ENCODE measurements around the gene ADAMTS2.
"Not testable (repeated sequence)": the region's sequence is repeated elsewhere in the genome, so short reads cannot be mapped to it uniquely, and the experiment has no call there.

The ADAMTS2 gene

GRCh38 chr5:179292681-179293635, 52.3 kb downstream of the ADAMTS2 start:
- H3K4me3 ChIP-seq (ENCODE audit: low read length) = no peak overlapping the region
- no peak overlapping the region for H3K27ac ChIP-seq (ENCODE audit: low read length)
- DNase-seq (ENCODE audit: low read depth, low spot score) = no peak
- no peaks in the 10 kb centered on the region for H3K9me3 ChIP-seq (ENCODE audit: control insufficient read depth, insufficient read depth, low read length)
- no peaks in the 10 kb centered on the region for H3K4me1 ChIP-seq (ENCODE audit: control insufficient read depth, insufficient read depth, low read length)
- WGBS (ENCODE audit: insufficient coverage, insufficient read length) = no CpG with 5 or more reads among the region's 16 CpGs
- no peaks in the 10 kb centered on the region for H3K27me3 ChIP-seq (ENCODE audit: control insufficient read depth, insufficient read depth, low read length)
- H3K36me3 ChIP-seq (ENCODE audit: control insufficient read depth, insufficient read depth, low read length) = no peaks in the 10 kb centered on the region

DNA sequence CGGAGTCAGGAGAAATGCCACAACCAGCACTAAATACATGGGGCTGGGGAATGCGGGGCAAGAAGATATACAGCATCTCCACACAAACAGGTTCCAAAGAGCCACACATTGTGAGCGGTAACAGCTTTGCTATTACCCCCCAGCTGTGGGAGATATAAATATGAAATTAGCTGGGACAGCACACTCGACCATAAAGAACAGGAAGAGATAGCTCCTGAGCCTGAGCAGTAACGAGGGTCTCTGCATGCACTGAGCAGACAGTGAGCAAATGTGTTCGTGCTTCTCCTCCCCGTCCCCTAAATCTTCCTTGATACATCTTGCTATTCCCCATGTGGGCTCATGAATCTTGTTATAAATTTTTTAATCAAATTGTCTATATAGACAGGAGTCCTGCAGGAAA, 53.1 kb downstream of the ADAMTS2 start:
- no peak for DNase-seq (ENCODE audit: low read depth, low spot score)
- H3K9me3 ChIP-seq (ENCODE audit: control insufficient read depth, insufficient read depth, low read length) = no peaks in the 10 kb centered on the region
- no CpG with 5 or more reads among the region's 7 CpGs for WGBS (ENCODE audit: insufficient coverage, insufficient read length)
- H3K36me3 ChIP-seq (ENCODE audit: control insufficient read depth, insufficient read depth, low read length) = no peaks in the 10 kb centered on the region
- no peaks in the 10 kb centered on the region for H3K27me3 ChIP-seq (ENCODE audit: control insufficient read depth, insufficient read depth, low read length)
- no peak overlapping the region for H3K4me3 ChIP-seq (ENCODE audit: low read length)
- no peaks in the 10 kb centered on the region for H3K4me1 ChIP-seq (ENCODE audit: control insufficient read depth, insufficient read depth, low read length)
- H3K27ac ChIP-seq (ENCODE audit: low read length) = no peak overlapping the region

GRCh38 chr5:179290681-179291540, 54.4 kb downstream of the ADAMTS2 start:
- no peak for DNase-seq (ENCODE audit: low read depth, low spot score)
- H3K4me3 ChIP-seq (ENCODE audit: low read length) = no peak overlapping the region
- no peaks in the 10 kb centered on the region for H3K27me3 ChIP-seq (ENCODE audit: control insufficient read depth, insufficient read depth, low read length)
- H3K4me1 ChIP-seq (ENCODE audit: control insufficient read depth, insufficient read depth, low read length) = no peaks in the 10 kb centered on the region
- WGBS (ENCODE audit: insufficient coverage, insufficient read length) = no CpG with 5 or more reads among the region's 19 CpGs
- H3K9me3 ChIP-seq (ENCODE audit: control insufficient read depth, insufficient read depth, low read length) = no peaks in the 10 kb centered on the region
- H3K36me3 ChIP-seq (ENCODE audit: control insufficient read depth, insufficient read depth, low read length) = no peaks in the 10 kb centered on the region
- no peak overlapping the region for H3K27ac ChIP-seq (ENCODE audit: low read length)

- H3K4me1 ChIP-seq (ENCODE audit: control insufficient read depth, insufficient read depth, low read length) = no peaks in the 10 kb centered on the region
- no peak overlapping the region for H3K27ac ChIP-seq (ENCODE audit: low read length)
- no peak for DNase-seq (ENCODE audit: low read depth, low spot score)
- no peaks in the 10 kb centered on the region for H3K36me3 ChIP-seq (ENCODE audit: control insufficient read depth, insufficient read depth, low read length)
- H3K27me3 ChIP-seq (ENCODE audit: control insufficient read depth, insufficient read depth, low read length) = no peaks in the 10 kb centered on the region
- no peaks in the 10 kb centered on the region for H3K9me3 ChIP-seq (ENCODE audit: control insufficient read depth, insufficient read depth, low read length)
- H3K4me3 ChIP-seq (ENCODE audit: low read length) = no peak overlapping the region
- no CpG with 5 or more reads among the region's 13 CpGs for WGBS (ENCODE audit: insufficient coverage, insufficient read length)
These were observed 55.4 kb downstream of the ADAMTS2 start for GRCh38 chr5:179289756-179290385.

DNA sequence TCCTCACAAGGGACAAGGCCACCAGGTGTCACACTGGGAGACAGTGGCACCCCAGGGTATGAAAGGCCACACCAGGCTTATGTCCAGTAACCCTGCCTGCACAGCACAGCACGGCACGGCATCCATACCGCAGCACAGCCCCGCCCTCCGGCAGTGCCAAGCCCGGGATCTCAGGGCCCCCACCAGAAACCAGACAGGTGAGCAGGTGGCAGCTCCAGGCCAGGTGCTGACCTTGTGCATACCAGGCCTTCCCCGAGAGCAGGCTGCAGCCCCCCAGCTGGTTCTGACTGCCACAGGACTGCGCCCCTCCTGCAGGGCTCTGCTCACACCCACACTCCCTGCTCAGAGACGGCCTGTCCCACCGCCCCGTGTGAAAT, 56.5 kb downstream of the ADAMTS2 start:
- H3K4me1 ChIP-seq (ENCODE audit: control insufficient read depth, insufficient read depth, low read length) = no peaks in the 10 kb centered on the region
- H3K4me3 ChIP-seq (ENCODE audit: low read length) = no peak overlapping the region
- no peak for DNase-seq (ENCODE audit: low read depth, low spot score)
- H3K9me3 ChIP-seq (ENCODE audit: control insufficient read depth, insufficient read depth, low read length) = no peaks in the 10 kb centered on the region
- no peaks in the 10 kb centered on the region for H3K36me3 ChIP-seq (ENCODE audit: control insufficient read depth, insufficient read depth, low read length)
- no peak overlapping the region for H3K27ac ChIP-seq (ENCODE audit: low read length)
- WGBS (ENCODE audit: insufficient coverage, insufficient read length) = no CpG with 5 or more reads among the region's 11 CpGs
- H3K27me3 ChIP-seq (ENCODE audit: control insufficient read depth, insufficient read depth, low read length) = no peaks in the 10 kb centered on the region

DNA sequence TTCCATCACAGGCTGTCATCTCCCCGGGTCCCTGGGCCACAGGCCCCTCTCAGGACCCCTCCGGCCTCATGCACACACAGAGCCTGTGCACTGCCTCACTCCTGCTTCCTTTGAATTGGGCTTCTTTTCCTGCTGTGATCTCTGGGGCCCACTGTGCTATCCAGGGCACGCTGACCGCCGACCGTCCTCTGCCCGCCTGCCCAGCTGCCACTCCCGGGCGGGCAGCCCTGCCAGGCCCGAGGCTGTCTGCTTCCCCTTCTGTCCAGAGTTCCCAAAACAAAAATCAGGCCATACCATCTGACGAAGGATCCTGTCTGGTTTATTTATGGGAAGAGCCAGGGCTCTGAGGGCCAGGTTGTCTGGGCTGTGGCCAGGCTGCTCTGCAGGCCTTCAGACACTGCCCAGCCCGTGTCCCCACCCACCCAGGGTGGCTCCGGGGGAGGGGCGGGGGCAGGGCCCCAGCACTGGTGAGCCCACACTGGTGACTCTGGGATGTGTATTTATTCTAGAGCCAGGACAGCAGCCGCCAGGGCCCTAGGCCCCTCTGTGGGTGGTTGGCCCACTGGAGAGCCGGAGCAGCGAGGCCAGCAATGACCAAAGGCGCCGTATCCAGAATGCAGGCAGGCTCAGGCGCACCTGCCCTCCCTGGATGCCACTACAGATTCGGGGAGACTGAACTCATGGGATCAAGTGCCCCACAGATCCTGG, 57.0 kb downstream of the ADAMTS2 start:
- DNase-seq (ENCODE audit: low read depth, low spot score) = no peak
- H3K4me3 ChIP-seq (ENCODE audit: low read length) = no peak overlapping the region
- H3K27me3 ChIP-seq (ENCODE audit: control insufficient read depth, insufficient read depth, low read length) = no peaks in the 10 kb centered on the region
- no peak overlapping the region for H3K27ac ChIP-seq (ENCODE audit: low read length)
- no CpG with 5 or more reads among the region's 21 CpGs for WGBS (ENCODE audit: insufficient coverage, insufficient read length)
- no peaks in the 10 kb centered on the region for H3K9me3 ChIP-seq (ENCODE audit: control insufficient read depth, insufficient read depth, low read length)
- H3K36me3 ChIP-seq (ENCODE audit: control insufficient read depth, insufficient read depth, low read length) = no peaks in the 10 kb centered on the region
- H3K4me1 ChIP-seq (ENCODE audit: control insufficient read depth, insufficient read depth, low read length) = no peaks in the 10 kb centered on the region

- Histone ChIP-seq H3K27me3 (ENCODE audit: control insufficient read depth, insufficient read depth, low read length) (no peaks in the 10 kb centered on the region), H3K36me3 (ENCODE audit: control insufficient read depth, insufficient read depth, low read length) (no peaks in the 10 kb centered on the region), H3K4me1 (ENCODE audit: control insufficient read depth, insufficient read depth, low read length) (no peaks in the 10 kb centered on the region), H3K9me3 (ENCODE audit: control insufficient read depth, insufficient read depth, low read length) (no peaks in the 10 kb centered on the region), H3K4me3 (ENCODE audit: low read length) (no peak overlapping the region), H3K27ac (ENCODE audit: low read length) (no peak overlapping the region)
- WGBS (ENCODE audit: insufficient coverage, insufficient read length) = no CpG with 5 or more reads among the region's 10 CpGs
- no peak for DNase-seq (ENCODE audit: low read depth, low spot score)
These were observed 57.6 kb downstream of the ADAMTS2 start for GRCh38 chr5:179287631-179288030.

GRCh38 chr5:179287071-179287470, 58.2 kb downstream of the ADAMTS2 start:
- Histone ChIP-seq H3K36me3 (ENCODE audit: control insufficient read depth, insufficient read depth, low read length) (no peaks in the 10 kb centered on the region), H3K27me3 (ENCODE audit: control insufficient read depth, insufficient read depth, low read length) (no peaks in the 10 kb centered on the region), H3K4me1 (ENCODE audit: control insufficient read depth, insufficient read depth, low read length) (no peaks in the 10 kb centered on the region), H3K27ac (ENCODE audit: low read length) (no peak overlapping the region), H3K4me3 (ENCODE audit: low read length) (no peak overlapping the region), H3K9me3 (ENCODE audit: control insufficient read depth, insufficient read depth, low read length) (no peaks in the 10 kb centered on the region)
- DNase-seq (ENCODE audit: low read depth, low spot score) = no peak
- WGBS (ENCODE audit: insufficient coverage, insufficient read length) = no CpG with 5 or more reads among the region's 13 CpGs

GRCh38 chr5:179285776-179286162, 59.5 kb downstream of the ADAMTS2 start:
- not testable (repeated sequence) for H3K4me3 ChIP-seq (ENCODE audit: low read length); H3K27me3 ChIP-seq (ENCODE audit: control insufficient read depth, insufficient read depth, low read length); H3K4me1 ChIP-seq (ENCODE audit: control insufficient read depth, insufficient read depth, low read length); H3K27ac ChIP-seq (ENCODE audit: low read length); H3K36me3 ChIP-seq (ENCODE audit: control insufficient read depth, insufficient read depth, low read length); DNase-seq (ENCODE audit: low read depth, low spot score); H3K9me3 ChIP-seq (ENCODE audit: control insufficient read depth, insufficient read depth, low read length)
- WGBS (ENCODE audit: insufficient coverage, insufficient read length) = no CpG with 5 or more reads among the region's 11 CpGs

All from iPS DF 6.9 (cell line).